NCI-H446 treated with DMSO at 0.1 percent for 48 hours (cell line): Measurements from ENCODE around the gene GRM5.
"Not testable (repeated sequence)": the region's sequence is repeated elsewhere in the genome, so short reads cannot be mapped to it uniquely, and the experiment has no call there.

ENCODE experiments used
- DNase-seq: peaks from one replicate; lab custom pipeline; 2025; lab: John Stamatoyannopoulos, UW

GRM5 gene

DNA sequence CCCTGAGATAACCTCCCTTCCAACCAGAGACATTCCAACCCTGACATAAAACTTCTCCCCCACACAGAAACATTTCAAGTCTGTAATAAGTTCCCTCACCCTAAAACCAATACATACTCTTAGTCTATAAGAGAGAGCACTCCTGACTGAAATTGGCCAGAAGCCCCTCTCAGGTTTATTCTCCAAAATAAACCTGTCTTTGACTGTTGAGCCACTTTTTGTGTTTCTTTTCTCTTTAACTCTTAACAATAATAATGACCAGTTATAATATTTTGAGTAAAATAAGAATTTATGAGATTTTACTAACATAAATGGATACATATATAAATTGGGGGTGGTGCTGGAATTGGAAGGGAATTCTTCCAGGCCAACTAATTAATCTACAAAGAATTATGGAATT, 93.6 kb downstream of the GRM5 start:
- DNase-seq, result no peak

DNA sequence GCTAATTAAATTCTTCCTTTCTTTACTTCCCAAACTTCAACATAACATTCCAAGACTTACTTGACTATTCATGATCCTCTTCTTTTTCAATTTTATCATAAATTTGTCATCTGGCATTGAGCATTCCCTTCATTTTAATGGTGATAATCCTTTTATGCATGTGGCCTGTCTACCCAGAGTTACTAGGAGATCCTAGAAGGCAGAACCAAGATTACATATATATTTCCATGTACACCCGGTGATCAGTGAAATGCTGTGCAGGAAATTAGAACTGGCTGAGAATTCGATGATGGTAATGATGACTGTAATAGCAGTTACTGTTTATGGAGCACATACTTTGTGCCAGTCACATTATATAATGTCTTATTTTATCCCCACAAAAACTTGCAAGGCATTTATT, 104.2 kb downstream of the GRM5 start:
- not testable (repeated sequence) for DNase-seq

DNA sequence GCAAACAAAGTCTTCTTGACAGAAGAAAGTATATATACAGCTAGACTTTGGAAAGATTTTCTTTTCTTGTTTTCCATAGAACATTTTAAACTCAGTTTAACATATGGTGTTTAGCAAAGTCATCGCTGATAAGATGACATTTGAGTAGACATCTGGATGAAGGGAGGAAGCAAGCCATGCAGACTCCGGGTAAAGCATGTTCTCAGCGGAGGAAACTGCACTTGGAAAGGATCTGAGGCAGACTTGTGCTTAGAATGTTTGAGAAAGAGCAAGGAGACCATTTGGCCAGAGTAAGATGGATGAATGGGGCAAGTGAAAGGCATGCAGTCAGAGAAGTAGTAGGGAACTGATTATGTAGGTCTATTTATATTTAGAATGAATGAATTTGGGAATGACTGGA, 105.9 kb downstream of the GRM5 start:
- not testable (repeated sequence) for DNase-seq

DNA sequence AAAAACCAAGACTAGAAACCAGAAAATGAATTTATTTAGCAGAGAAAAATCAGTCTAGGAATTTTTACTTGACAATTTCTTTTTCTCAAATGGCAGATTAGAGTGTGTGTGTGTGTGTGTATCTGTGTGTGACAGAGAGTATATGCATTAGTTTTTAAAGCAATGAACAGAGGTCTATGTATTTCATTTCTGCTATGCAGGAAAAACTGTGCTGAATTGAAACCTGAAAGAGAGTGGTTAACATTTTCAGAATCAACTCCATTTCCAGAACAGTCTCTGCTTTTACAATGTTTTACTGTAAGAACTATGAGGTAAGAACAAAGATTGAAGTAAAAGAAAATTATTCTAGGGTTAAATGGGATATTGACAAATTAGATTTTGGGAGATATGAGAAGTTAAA, 114.8 kb downstream of the GRM5 start:
- DNase-seq, result no peak

DNA sequence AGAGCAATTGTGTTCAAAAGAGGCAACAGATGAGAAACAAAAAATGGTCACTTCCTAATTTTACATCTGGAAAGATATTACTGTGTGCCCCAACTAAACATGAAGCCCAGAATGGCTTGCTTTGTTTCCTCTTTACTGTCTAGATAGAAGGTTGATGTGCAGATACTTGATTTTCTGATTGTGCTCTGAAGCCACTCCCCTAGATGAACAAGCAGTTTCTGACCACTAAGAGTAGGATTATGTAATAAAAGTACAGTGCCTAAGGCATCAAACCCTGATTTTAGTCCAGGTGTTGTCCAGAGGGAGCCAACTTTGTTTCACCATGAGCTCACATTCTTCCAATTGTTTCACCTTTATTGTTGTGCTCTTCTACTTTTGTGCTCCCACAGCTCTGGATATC, 116.9 kb downstream of the GRM5 start:
- DNase-seq, result not testable (repeated sequence)

DNA sequence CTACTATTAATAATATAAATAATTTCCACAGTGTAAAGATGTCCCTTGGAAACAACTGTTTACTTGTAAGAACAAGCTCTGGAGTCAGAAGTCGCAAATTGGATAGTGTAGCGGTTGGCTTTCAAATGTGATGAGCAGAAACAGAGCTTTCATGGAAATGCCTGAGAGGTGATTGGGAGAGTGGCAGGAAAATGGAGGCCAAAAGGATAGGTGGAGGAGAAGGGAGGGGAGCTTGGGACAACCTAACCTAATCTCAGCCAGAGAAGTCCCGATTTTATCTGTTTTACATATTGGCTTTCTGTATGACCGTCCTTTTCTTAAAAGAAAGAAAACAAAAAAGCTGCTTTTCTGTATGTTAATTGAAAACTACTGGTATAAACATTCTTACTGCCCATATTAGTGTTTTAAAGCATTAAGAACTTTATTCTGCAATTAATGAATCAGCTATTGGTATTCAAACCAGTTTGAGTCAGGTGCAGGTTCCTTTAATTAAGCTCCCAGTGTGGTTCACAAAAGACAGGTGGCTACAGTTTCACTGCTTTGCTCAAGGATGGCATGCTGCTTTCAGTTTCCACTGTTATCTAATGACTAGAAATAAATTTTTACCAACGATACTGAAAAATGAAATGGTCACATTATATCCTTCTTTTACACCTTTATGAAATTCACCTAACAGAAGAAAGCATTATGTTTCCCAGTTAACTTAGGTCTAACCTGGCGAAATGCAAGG, 117.8 kb downstream of the GRM5 start:
- DNase-seq, result not testable (repeated sequence)

DNA sequence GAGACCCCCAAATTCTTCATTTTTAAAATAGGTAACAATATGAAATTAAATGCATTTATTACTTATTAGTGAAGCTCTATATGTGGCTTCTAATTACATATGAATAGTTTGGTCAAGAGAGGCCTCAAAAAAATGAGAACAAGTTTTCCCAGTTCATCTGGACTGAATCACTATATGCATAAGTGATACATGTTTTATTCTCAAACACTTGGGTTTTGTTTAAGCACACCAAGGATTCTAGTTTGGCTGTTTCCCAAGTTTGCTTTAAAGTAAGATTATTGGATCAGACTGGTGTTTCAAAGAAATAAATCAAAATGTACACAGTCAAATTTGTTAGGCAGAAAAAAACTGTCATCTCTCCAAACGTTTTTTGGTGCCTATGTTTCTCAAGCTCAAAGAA, 136.1 kb downstream of the GRM5 start:
- DNase-seq, result not testable (repeated sequence)

DNA sequence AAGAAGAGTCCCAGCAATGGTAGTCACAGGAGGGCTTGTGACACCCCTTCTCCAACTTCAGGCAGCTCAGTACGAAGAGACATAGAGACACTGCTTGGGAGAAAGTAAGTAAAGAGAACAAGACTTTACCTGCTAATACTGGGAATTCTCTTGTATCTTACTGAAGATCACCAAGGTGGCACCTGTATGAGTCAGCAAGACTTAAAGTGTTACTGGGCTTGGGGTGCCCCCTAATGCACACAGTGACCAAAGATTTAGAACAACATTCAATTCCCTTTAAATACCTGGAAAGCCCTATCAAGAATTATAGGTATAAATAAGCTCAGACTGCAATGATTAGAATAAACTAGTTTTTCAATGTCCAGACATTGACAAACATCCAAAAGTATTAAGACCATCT, 148.7 kb downstream of the GRM5 start:
- DNase-seq, result not testable (repeated sequence)

DNA sequence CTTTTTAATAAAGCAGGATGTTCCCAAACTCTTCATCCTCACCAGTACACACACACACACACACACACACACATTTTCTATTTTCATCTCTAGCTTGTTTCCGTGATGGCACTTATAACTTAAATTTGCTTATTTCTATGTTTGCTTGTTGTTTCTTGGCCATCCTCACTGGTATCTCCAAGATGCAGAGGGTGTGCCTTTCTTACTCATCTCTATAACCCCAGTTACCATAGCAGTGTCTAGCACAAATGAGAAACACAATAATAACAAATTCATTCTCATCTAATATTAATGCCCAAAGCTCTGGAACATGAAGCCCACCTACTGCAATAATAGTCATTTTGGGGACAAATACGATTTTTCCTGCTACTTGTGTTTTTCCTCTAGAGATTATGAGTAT, 156.3 kb downstream of the GRM5 start:
- DNase-seq, result no peak

DNA sequence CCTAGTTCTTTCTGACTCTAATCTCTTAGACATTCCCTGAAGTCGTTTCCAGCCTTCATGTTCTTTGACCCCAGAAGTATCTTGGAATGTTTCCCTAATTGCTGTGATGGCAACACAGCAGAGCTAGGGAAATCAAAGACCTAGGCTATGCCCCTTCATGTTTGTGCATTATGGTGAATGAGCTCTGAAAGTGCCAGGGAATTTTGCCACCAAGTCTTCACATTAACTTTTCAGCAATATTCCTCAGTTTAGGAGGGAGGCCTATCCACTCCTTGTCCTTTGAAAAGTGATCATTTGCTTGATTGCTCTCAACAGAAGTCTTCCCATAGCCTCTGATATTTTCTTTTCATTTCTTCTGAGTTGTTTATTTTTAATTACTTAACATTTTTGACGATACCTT, 164.3 kb downstream of the GRM5 start:
- DNase-seq, result not testable (repeated sequence)

DNA sequence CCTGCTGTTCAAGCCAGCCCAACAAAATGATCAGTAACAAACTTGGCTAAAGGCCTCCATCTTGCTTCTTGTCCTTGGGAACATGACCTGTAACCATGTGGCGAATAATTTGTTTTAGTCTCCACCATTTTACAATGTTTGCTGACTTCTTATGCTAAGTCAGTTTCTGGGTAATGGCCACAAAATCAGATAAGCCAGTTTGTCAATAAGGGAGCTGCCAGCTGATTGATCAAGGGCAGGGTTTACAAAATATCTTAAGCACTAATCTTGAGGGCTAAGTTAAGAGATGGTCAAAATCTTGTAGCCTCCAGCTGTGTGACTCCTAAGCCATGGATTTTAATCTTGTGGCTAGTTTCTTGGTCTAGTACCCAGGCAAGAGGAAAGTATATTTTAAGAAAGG, 176.9 kb downstream of the GRM5 start:
- not testable (repeated sequence) for DNase-seq

DNA sequence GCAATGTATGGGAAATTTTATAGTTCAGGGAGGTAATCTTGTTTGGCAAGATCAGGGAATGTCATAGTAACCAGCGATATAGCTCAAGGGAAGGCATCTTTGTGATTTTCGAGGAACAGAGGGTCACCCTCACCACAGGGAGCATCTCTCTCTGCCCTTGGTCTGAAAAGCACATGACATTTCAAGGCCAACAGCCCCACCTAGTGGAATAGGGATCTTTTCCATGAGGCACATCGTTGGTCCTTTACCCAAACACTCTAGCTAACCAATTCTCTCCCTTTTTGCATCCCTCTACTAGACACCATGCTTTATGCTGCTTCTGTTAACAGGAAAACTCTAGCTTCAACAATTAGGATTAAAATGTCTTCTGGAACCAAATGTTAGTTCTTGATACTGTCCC, 179.0 kb downstream of the GRM5 start:
- no peak for DNase-seq

DNA sequence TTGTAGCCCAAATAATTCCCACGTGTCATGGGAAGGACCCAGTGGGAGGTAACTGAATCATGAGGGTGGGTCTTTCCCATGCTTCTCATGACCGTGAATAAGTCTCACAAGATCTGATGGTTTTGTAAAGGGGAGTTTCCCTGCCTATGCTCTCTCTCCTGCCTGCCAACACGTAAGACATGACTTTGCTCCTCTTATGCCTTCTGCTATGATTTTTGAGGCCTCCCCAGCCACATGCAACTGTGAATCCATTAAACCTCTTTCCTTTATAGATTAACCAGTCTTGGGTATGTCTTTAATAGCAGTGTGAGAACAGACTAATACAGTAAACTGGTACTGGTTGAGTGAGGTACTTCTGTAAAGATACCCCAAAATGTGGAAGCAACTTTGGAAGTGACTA, 183.0 kb downstream of the GRM5 start:
- not testable (repeated sequence) for DNase-seq

DNA sequence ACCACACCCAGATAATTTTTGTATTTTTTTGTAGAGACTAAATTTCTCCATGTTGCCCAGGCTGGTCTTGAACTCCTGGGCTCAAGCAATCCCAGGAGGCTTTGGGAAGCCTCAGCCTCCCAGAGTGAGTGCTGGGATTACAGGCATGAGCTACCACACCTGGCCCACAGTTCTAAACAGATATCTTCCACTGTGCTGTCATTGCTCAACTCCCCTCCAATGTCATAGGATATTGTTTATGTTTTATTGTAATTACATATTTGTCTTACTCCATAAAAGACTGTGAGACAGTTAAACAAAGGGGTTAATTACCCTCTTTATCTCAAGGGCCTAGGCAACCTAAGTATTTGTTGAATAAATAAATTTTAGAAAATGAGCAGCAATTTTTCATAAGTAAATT, 204.2 kb downstream of the GRM5 start:
- no peak for DNase-seq

DNA sequence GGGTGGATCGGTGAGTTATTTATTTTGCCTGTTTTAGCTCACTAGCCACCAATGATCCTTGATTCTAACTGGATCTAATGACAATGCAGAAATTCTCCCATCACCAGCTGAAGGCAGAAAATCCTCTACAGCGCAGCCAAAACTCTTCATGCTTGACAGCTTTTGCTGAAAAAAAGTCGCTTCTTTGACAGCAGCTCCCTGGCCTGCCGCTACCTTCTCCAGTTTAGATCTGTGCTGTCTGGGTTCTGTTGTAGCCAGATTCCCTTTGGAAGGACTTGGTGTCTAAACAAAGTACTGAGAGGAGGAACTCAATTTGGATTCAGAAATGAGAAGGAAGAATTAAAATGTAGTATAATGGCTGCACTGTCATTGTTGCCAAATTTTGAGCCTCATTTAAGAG, 205.4 kb downstream of the GRM5 start:
- not testable (repeated sequence) for DNase-seq

DNA sequence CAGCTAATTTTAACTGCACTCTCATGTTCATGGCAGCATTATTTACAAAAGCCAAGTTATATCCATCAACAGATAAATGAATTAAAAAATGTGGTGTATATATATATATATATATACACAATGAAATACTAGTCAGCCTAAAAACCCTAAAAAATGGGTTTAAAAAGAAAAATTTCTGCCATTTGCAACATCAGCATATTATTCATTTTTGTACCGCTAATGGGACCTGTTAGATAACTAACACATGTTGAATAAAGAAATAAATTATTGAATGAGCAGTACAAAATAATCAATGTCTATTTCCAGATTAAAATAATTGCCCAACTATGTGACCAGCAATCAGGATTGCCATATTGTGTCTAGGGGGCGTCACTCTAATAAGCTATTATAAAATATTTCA, 211.8 kb downstream of the GRM5 start:
- not testable (repeated sequence) for DNase-seq

DNA sequence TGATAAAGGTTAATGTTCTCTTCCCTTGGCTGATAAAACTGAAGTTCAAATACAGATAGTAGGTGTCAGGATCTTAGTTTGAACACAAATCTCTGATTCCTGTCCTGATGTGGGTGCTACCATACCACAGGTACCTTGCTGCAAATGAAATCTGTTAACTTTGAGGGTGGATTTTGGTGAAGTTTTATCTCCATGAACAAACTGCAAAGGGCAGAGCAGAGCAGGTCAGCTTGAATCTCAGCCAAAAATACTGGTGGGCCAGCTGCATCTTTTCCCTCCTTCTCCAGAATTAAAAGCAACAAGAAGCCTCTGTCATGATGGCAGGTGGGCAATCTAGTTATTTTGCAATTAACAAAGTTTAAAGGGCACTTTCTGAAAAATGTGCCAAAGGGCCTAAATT, 214.2 kb downstream of the GRM5 start:
- not testable (repeated sequence) for DNase-seq

DNA sequence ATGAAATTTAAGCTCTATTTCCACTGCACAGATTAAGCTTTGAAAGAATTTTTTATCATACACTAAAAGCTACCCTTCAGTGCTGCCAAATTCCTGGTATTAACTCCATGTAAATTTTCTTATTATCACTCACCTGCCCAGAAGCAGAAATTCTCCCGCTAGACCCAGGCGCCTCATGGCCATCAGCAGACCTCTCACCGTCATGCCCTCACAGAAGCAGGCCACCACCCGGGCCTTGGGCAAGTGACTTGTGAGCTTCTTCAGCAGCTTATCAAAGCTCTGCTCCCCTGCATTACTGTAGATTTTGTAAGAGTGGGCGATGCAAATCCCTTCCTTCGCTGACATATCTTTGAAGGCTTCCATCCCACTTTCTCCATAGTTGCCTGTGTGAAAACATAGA, 216.0 kb downstream of the GRM5 start:
- not testable (repeated sequence) for DNase-seq

DNA sequence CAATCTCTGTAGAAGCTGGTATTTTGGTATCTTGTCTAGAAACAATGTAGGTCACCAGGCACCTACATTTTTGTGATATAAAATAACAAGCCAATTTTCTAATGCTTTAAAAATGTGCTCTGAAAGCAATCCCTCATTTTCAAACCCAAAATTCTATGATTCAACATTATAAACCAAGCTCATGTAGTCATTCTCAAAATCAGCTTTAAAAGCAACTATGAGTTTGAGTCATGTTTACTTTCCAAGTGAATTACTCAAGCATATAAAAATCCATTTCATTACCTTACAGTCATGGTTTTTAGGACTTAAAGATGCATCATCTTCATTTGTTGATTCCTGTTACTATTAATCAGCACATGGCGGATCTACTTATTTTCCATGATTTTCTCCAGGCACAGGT, 216.4 kb downstream of the GRM5 start:
- DNase-seq, result no peak

DNA sequence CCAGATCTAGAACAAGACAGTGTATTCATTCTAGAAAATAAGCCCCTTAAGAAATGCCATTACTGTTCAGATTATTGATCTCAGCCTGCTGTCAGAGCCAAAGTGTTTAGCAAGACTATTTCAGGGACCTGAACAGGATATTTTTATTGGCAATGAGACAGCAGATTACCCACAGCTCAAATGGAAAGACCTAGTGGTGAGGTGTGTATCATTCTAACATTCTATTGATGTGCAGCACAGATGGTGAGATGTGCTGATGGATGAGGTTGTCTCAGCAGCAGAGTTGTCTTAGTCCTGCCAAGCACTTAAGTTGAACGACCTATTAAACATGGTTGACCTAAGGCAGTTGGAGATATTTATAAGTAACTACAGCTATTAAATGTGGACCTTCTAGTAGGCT, 219.5 kb downstream of the GRM5 start:
- DNase-seq, result not testable (repeated sequence)

DNA sequence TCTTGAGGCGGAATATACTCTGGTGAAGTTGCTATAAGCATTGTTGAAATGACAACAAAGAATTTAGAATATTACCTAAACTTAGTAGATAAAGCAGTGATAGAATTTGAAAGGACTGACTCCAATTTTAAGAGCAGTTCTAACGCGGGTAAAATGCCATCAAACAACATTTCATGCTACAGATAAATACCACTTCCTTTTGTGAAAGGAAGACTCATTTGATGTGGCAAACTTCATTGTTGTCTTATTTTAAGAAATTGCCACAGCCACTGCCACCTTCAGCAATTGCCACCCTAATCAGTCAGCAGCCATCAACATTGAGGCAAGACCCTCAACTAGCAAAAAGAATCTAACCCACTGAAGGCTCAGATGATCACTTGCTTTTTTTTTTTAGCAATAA, 220.8 kb downstream of the GRM5 start:
- not testable (repeated sequence) for DNase-seq

DNA sequence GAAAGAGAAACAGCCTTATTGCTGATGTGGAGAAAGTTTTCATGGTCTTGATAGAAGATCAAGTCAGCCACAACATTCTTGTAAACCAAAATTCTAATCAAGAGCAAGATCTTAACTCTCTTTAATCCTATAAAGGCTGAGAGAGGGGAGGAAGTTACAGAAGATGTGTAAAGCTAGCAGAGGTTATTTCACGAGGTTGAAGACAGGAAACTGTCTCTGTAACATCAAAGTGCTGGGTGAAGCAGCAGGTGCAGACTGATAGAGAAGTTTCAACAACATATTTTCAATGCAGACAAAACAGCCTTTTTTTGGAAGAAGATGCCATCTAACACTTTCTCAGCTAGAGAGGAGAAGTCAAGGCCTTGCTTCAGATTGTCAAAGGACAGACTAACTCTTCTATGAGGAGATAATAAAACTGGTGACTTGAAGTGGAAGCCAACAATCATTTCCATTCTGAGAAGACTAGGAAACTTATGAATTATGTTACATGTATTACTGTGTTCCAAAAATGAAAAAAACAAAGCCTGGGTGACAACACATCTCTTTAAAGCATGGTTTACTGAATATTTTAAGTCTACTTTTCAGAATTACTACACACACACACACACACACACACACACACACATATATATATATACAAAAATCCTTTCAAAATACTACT, 221.9 kb downstream of the GRM5 start:
- not testable (repeated sequence) for DNase-seq

DNA sequence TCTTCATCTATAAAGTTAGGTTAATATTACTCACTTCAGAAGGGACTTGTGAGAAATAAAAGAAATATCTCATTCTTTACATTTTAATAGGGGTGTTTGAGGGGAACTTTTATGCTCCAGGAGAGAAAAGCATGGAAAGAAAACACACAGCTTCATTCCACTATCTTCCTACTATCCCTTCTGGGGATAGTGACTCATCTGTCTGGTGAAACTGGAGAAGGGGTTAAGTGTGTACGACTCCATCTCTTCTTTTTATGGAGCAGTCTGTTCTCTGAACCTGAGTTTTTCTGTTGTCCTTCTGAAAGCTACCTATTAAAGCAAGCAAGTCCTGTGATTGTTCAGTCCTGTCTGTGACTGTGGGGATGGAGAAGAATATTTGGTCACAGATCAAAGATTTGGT, 227.6 kb downstream of the GRM5 start:
- not testable (repeated sequence) for DNase-seq

DNA sequence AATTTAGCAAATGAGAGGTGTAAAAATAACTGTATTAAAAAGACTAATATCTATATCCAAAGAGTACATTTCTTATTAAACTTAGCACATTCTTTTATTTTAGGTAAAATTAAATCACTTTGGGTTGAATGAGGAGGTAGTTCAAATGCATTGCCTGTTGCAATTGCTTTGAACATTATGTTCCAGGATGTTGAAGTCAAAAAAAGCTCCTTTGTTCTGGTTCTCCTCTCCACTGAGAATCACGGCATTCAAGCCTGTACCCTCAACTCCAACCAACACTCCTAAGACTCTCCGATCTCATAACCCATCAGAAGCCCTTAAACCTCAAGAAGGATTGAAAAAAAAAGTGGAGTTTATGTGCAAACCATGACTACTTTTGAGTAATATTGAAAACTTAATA, 230.1 kb downstream of the GRM5 start:
- DNase-seq, result not testable (repeated sequence)
